Measurements from ENCODE around the gene AEN.
A peak's percentile ranks its signal among the peaks of the same experiment; 100 is the strongest.

AEN gene

DNA sequence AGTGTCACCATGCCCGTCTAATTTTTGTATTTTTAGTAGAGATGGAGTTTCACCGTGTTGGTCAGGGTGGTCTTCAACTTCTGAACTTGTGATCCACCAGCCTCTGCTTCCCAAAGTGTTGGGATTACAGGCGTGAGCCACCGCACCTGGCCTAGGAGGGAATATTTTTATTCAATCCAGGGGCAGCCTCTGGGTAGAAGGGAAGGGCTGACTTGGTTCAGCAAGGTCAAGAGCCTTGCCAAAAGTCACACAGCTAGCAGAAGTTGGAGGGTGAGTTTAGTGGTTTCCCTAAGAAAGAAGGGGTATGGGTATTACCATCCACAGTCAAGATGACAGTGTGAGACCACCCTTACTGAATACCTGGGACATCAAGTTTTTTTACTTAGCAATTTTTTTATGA lies 4.9 kb upstream of the AEN start:
- no peak overlapping the region for H3K27ac ChIP-seq
- TF ChIP-seq, protein P1, sequence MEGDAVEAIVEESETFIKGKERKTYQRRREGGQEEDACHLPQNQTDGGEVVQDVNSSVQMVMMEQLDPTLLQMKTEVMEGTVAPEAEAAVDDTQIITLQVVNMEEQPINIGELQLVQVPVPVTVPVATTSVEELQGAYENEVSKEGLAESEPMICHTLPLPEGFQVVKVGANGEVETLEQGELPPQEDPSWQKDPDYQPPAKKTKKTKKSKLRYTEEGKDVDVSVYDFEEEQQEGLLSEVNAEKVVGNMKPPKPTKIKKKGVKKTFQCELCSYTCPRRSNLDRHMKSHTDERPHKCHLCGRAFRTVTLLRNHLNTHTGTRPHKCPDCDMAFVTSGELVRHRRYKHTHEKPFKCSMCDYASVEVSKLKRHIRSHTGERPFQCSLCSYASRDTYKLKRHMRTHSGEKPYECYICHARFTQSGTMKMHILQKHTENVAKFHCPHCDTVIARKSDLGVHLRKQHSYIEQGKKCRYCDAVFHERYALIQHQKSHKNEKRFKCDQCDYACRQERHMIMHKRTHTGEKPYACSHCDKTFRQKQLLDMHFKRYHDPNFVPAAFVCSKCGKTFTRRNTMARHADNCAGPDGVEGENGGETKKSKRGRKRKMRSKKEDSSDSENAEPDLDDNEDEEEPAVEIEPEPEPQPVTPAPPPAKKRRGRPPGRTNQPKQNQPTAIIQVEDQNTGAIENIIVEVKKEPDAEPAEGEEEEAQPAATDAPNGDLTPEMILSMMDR (conservative IDR thresholded peaks at IDR 0.05) = no peak

DNA sequence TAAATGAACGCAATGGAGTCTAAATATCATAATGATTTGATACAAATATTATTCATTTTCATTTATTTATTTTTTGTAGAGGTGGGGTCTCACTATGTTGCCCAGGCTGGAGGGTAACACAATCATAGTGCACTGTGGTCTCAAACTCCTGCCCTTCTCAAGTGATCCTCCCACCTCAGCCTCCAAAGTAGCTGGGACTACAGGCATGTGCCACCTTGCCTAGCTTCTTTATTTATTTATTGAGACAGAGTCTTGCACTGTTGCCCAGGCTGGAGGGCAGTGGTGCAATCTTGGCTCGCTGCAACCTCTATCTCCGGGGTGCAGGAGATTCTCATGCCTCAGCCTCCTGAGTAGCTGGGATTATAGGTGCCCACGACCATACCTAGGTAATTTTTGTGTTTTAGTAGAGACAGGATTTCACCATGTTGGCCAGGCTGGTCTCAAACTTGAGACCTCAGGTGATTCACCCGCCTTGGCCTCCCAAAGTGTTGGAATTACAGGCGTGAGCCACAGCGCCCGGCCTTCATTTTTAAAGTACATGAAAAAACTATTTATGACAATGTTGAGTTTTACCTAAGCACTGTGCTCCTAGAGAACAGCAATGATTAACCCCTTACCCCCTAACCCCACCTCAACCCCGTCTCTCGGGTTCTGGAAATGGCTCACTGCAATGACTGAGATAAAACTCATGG lies 4.0 kb upstream of the AEN start:
- no peak overlapping the region for H3K27ac ChIP-seq
- TF ChIP-seq, protein P1 (conservative IDR thresholded peaks at IDR 0.05) = no peak

DNA sequence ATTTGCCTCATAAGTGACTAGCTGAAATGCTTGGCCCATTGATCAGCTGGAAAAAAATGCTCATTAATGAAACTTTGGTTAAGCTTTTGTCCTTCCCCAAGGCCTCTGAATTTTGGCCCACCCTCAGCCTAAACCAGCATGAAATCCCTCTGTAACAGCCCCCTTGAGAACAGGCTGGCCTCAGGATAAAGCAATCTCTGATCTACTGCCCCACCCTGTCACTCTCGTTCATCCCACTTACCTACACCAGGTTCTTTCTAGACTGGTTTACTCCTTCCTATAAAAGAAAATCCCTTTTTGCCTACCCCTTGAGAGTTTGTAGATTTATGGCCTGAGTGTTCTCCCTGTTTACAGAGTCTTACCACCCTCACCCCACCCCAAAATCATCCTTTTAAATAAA lies 3.4 kb upstream of the AEN start:
- H3K27ac ChIP-seq = no peak overlapping the region
- TF ChIP-seq, protein P1 (conservative IDR thresholded peaks at IDR 0.05) = no peak

DNA sequence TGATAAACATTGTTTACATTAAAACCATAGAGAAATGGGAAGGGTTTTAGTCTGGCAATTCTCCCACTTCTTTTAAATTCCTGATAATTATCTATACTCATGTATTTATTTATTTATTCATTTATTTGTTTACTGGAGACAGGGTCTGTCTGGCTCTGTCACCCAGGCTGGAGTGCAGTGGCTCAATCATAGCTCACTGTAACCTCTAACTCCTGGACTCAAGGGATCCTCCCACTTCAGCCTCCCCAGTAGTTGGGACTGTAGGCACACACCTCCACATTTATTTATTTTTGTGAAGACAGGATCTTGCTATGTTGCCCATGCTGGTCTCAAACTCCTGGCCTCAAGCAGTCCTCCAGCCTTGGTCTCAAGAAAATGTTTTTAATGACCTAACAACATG lies 2.5 kb upstream of the AEN start:
- H3K27ac ChIP-seq = no peak overlapping the region
- TF ChIP-seq, protein P1 (conservative IDR thresholded peaks at IDR 0.05) = no peak

DNA sequence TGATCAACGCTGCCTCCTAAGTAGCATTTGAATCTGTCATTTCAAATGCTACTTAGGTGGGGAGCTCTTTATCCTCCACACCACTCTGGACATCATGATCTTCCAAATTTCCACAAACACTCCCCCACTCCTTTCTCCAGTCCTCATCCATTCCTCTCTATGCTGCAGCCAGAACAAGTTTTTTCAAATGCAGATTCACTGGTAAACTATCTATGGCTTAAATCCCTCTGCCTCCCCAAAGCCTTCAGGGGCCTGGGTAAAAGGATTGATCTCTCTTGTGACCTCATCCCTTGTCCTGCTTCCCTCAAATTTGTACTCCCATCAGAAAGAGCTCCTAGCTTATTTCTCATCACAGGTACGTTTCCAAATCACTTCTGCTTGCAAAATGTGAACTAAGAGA lies 1.3 kb upstream of the AEN start:
- no peak overlapping the region for H3K27ac ChIP-seq
- TF ChIP-seq, protein P1 (conservative IDR thresholded peaks at IDR 0.05) = no peak

DNA sequence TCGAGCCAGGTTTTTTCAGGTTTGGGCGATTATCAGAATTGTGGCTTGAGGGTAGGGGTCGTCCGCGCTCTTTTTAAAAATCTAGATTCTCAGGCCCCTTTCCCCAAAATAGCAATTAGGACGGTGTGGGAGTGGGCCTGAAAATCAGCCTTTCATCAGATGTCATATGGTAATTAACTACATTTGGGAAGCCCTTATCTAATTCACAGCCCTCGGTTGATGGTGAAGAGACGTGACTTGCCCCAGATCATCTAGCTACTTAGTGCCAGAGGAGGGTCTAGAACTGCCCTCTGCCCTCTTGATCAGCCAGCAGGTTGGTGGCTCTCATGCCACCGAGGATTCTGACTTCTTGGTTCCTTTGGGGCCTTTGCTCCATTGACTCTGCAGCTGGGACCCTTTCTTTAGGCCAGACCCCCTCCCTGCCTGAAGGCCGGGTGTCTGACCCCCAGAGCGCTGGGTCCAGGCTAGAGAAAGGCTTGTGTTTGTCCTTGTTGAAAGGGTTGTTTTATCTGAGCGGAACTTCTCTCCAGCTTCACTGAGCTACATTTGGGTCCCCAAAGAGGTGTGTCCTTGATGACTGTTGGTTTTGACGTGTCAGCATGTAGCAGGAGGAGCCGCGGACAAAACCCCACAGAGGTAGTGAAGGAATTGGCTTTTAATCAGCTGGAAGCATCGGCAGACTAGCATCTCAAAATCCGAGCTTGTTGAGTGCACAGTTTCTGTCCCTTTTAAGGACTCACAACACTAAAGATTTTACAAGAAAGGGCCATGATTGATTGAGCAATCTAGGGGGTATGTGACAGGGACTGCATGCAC lies 857 bp downstream of the AEN start:
- TF ChIP-seq, protein P1 (conservative IDR thresholded peaks at IDR 0.05) = no peak
- peak overlapping the region; percentile 88 for H3K27ac ChIP-seq

GRCh38 chr15:88622605-88622975 lies 1.4 kb downstream of the AEN start:
- TF ChIP-seq, protein P1 (conservative IDR thresholded peaks at IDR 0.05) = no peak
- H3K27ac ChIP-seq = peak overlapping the region; percentile 88

All from VCaP (cell line).